SKM-1 treated with dmso at 0.1 percent for 144 hours (cell line): ENCODE results near the gene NANOS2.
"Not testable (repeated sequence)": the region's sequence is repeated elsewhere in the genome, so short reads cannot be mapped to it uniquely, and the experiment has no call there.

ENCODE experiments used
- DNase-seq: peaks from one replicate; lab custom pipeline; 2025; ENCODE audit not compliant: unreplicated experiment; lab: John Stamatoyannopoulos, UW

Gene NANOS2

GRCh38 chr19:45895983-45896599 is 18.5 kb downstream of the NANOS2 start:
- not testable (repeated sequence) for DNase-seq

GRCh38 chr19:45895519-45895972 is 19.0 kb downstream of the NANOS2 start:
- no peak for DNase-seq

GRCh38 chr19:45890877-45891276 is 23.7 kb downstream of the NANOS2 start:
- no peak for DNase-seq

GRCh38 chr19:45889210-45889885 is 25.2 kb downstream of the NANOS2 start:
- no peak for DNase-seq

- DNase-seq: no peak
Observed at GRCh38 chr19:45887200-45887710, 27.3 kb downstream of the NANOS2 start.

GRCh38 chr19:45886427-45887199 is 28.0 kb downstream of the NANOS2 start:
- peak; percentile 56 for DNase-seq

- peak; percentile 72 for DNase-seq
Observed at GRCh38 chr19:45885556-45886426, 28.8 kb downstream of the NANOS2 start, which contains the start of gene IRF2BP1. TSS of gene IRF2BP1 (minus strand) at chr19:45886141. CDS start at chr19:45885774, 367 bp downstream.

- no peak for DNase-seq
Observed at GRCh38 chr19:45884682-45885555, 29.7 kb downstream of the NANOS2 start.

GRCh38 chr19:45883881-45884681 is 30.5 kb downstream of the NANOS2 start:
- DNase-seq: no peak

GRCh38 chr19:45883586-45883880 is 31.0 kb downstream of the NANOS2 start:
- DNase-seq: no peak

- DNase-seq: peak; percentile 51
Observed at GRCh38 chr19:45882652-45883585, 31.7 kb downstream of the NANOS2 start.

- DNase-seq: no peak
Observed at GRCh38 chr19:45881909-45882528, 32.6 kb downstream of the NANOS2 start.

- DNase-seq: no peak
Observed at GRCh38 chr19:45881082-45881908, 33.3 kb downstream of the NANOS2 start.

- no peak for DNase-seq
Observed at GRCh38 chr19:45879971-45880370, 34.6 kb downstream of the NANOS2 start.

- no peak for DNase-seq
Observed at GRCh38 chr19:45879055-45879454, 35.5 kb downstream of the NANOS2 start.

GRCh38 chr19:45878043-45878794 is 36.4 kb downstream of the NANOS2 start:
- DNase-seq: no peak
